GM12864 (cell line): ENCODE results near the gene INTS11.

Experiments used
- DNase-seq: peaks from one replicate; pipeline ENCODE4 v3.0.0-alpha.2; 2011; ENCODE audit warnings: low read depth
- H3K4me3 ChIP-seq: 2 replicates; pipeline ENCODE4 v1.5.1; 2011; ENCODE audit warnings: mild to moderate bottlenecking, low read depth, low read length, control low read depth
- CTCF ChIP-seq: IDR thresholded peaks from 2 replicates; pipeline ENCODE4 v1.5.1; 2011; ENCODE audit warnings: low read depth, mild to moderate bottlenecking, moderate library complexity, low read length, control low read depth, inconsistent platforms; ENCODE audit errors: missing control alignments

The INTS11 gene

GRCh38 chr1:1309251-1310108, 15.0 kb downstream of the INTS11 start:
- no peak for TF ChIP-seq CTCF
- no peak for DNase-seq
- peak overlapping the region; percentile 89 for H3K4me3 ChIP-seq

- TF ChIP-seq CTCF = no peak
- no peak for DNase-seq
- peak overlapping the region; percentile 89 for H3K4me3 ChIP-seq
These were observed 15.7 kb downstream of the INTS11 start for GRCh38 chr1:1308756-1309250.

- DNase-seq = peak; percentile 57
- H3K4me3 ChIP-seq = peak within 1 kb of the TSS; percentile 89
- no peak for TF ChIP-seq CTCF
These were observed 16.3 kb downstream of the INTS11 start, which contains the start of the genes ACAP3 and PUSL1 for GRCh38 chr1:1307923-1308755. Gene ACAP3 (minus strand): TSS chr1:1307930. CDS start chr1:1307815, 115 bp downstream. Gene PUSL1 (plus strand): TSS chr1:1308597. CDS start chr1:1308644, 47 bp downstream.

GRCh38 chr1:1307261-1307922, 17.1 kb downstream of the INTS11 start:
- no peak for DNase-seq
- H3K4me3 ChIP-seq = peak overlapping the region; percentile 76
- TF ChIP-seq CTCF = no peak

GRCh38 chr1:1306661-1307260, 17.7 kb downstream of the INTS11 start:
- no peak for TF ChIP-seq CTCF
- H3K4me3 ChIP-seq = peak overlapping the region; percentile 76

GRCh38 chr1:1306070-1306660, 18.3 kb downstream of the INTS11 start:
- TF ChIP-seq CTCF = peak; percentile 45
- no peak for DNase-seq
- peak overlapping the region; percentile 76 for H3K4me3 ChIP-seq

More at GRCh38 chr1:1306661-1307260, 17.7 kb downstream of the INTS11 start:
- DNase-seq = no peak
